GM12891 (cell line): Measurements from ENCODE around the gene MEAK7.

Experiments used
- POLR2A ChIP-seq: IDR thresholded peaks from 2 replicates; pipeline ENCODE4 v1.6.1; 2011; ENCODE audit warnings: low read depth, low read length, control low read depth
- POLR2AphosphoS5 ChIP-seq: IDR thresholded peaks from 2 replicates; pipeline ENCODE4 v1.6.1; 2011; ENCODE audit warnings: low read depth, low read length, control low read depth
- SPI1 ChIP-seq: IDR thresholded peaks from 2 replicates; pipeline ENCODE4 v1.6.1; 2011; ENCODE audit warnings: low read depth, low read length, control low read depth

DNA sequence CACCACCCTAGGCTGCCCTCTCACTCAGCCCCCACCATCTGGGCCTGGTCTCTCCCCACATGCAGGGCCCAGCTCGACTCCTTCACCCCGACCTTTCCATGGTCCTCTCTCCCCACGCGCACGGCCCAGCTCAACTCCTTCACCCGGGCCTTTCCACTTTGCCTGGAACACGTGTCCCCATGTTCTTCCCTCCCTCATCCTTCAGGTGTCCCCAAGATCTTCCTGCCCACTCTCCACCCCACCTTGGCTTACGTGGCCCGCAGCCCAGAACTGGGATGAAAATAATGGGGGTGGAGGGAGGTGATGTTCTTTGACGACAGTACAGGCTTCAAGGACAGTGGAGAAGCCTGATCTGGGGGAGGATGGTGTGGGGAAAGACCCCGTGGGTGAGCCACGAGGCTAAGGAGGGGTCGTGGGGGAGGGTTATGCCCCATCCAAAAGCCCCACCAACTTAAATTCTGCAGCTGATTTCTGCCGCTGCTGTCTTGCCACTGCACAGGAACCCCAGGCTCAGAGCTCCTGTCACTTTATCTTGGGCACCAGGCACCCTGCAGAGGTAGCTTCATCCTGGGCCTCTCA, 9.9 kb upstream of the MEAK7 start:
- TF ChIP-seq SPI1 (no peak), POLR2A (no peak), POLR2AphosphoS5 (no peak)
